Ramos (cell line): Measurements from ENCODE around the gene SH3GL1.

Experiments used
- in situ Hi-C: fragments of 300-500 bp; cut with MboI; formaldehyde crosslinking; loops from one replicate; pipeline ENCODE4 v1.14.3; 2022; ENCODE audit warnings: low sequenced_read_pairs; ENCODE audit not compliant: unreplicated experiment

The SH3GL1 gene

DNA sequence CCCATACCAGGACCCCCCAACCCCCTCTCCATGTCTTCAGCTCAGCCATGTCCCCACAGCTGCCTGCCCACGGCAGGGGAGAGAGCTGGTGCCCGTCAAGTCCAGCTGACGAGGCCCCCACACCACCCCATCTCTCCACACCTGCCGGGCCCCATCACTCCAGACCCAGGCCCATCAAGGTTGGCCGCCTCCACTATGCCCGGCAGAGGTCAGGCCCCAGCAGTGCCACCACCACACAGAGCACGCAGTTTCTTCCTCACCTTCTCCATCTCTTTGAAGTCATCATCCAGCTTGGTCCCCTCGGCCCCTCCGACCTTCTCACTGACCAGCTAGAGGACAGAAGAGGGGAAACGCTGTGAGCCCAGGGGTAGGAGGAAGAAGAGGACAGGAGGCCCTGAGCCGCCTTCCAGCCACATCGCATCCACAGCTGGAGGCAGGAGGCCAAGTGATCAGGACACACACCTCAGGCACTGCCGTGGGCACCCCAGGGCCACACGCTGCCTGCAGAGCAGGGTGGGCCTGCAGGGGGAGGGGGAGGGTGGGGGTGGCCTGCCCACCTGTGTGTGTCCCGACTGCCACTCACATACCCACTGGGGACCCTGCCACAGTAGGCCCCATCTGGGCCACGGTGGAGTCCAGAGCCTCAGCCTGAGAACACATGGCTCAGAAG is 33.5 kb downstream of the SH3GL1 start:
- in situ Hi-C loops, result no loop called here

- in situ Hi-C loops, result no loop called here
Measured at GRCh38 chr19:4365791-4366665, 34.3 kb downstream of the SH3GL1 start.

- in situ Hi-C loops, result no loop called here
Measured at GRCh38 chr19:4365341-4365740, 35.0 kb downstream of the SH3GL1 start.

DNA sequence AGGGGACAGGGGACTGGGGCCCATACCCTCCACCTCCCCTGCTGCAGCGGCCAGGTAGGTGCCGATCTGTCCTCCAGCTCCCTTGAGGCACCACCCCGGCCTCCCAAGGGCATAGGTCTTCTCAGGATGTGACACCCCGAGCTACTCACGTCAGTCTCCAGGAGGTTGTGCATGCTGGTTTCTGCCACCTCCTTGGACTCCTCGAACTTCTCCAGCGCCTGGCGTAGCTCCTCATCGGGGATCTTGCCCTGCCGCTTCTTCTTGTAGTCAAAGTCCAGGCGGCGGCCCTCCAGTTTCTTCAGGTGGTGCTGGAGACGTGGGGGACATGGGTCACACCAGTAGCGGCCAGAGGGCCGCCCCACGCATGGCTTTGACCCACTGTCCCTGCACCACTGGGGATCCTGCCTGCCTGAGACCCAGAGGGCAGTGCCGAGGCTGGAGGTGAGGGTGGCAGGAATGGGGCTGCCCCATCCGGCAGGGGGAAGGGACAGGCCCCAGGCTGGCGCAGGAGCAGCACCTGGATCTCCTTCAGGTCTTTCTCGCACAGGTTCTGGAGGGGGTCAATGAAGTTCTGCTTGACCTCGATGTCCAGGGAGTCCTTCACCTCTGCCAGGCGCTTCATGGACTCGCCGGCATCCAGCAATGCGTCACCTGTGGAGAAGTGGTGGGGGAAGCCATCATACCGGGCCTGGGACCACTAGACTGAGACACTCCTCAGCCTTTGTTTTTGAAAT is 36.6 kb downstream of the SH3GL1 start:
- in situ Hi-C loops, result no loop called here

DNA sequence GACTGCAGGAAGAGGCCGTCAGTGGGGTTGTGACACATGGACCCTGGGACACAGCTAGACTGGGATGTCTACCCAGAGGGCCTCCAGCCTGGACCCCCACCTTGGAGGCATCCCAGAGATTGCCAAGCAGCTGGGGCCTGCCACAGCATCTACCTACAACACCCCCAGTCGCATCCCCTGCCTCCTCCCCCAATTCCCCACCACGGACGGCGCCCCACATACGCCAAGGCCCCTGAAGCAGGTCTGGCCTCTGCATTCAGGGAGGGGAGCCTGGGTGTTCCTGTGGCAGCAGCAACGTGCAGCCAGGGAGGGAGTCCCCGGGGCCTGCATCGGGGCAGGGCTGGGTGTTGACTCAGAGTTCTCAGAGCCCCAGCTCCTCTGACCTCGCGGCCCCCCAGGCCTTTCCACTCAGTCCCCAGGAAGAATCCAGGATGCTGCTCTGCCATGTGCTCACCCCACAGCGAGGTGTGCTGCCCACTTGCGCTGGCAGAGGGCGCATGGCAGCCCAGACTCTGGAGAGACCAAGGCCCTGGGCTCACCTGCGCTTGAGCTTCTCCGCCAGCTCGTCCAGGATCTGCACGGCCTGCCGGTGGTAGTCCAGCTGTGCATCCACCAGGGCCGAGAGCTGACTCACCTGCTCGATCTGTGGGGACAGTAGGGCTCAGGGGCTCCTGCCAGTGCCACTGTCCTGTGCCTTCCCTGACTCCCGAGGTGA is 37.4 kb downstream of the SH3GL1 start:
- in situ Hi-C loops, result no loop called here

- in situ Hi-C loops, result no loop called here
Measured at GRCh38 chr19:4362101-4362828, 38.1 kb downstream of the SH3GL1 start.

DNA sequence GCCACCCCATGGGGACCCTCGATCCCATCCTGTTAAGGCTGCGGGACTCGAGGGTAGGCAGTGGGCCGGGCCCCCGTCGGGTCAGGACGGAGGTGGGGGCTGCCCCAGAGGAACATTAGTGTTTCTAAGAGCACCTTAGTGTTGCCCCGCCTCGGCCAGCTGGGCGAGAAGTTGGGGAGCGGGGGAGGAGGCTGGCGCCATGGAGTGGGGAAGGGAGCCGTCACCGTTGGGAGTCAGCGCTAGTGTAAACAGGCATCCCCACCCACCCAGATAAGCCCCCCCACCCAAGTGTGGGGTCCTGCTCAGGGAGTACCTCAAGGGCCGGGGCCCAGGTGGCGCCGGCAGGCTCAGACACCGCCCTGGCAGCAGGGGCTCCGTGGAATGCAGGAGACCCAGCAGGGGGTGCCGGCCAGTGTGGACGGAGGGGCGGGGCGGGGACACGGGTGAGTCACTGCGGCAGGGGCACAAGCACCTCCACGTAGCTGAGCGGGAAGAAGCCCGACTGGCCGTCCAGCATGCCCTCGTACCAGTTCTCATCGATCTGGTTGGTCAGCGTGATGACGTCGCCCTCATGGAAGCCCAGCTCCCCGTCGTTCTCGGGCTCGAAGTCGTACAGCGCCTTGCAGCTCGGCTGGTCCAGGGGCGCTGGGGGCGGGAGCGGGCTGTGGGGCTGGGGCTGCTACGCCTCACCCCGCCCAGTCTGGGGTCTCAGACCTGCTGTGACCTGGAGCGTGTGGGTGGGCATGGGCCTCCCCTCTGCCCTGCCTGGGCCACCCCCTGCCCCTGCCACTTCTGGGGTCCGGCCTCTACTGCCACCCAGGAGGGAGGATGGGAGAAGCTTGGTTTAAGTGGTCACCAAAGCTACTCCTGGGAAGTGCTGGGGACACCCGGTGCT is 38.9 kb downstream of the SH3GL1 start:
- in situ Hi-C loops, result no loop called here

GRCh38 chr19:4360641-4361151 is 39.7 kb downstream of the SH3GL1 start:
- in situ Hi-C loops, result no loop called here

DNA sequence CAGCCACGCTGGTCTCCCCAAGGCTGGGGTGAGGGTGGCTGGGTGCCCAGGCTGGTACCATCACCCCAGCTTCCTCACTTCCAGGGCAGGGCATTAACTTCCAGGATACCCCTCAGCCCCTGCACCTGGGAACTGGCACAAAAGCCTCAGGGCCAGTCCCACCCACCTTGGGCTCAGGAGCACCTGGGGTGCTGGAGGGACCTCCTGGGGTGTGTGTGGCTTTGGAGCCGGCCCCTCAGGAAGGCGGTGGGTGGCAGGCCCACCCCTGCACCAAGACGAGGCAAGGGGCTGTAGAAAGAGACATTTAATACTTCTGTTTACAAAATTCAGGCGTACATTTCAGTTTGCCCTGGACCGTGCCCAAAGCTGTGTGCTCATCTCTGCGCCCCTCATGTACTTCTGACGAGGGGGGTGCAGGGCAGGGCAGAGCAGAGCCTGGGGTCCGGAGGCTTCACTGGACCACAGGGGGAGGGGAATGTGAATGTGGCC is 40.2 kb downstream of the SH3GL1 start:
- in situ Hi-C loops, result no loop called here

- in situ Hi-C loops, result no loop called here
Measured at GRCh38 chr19:4359627-4360000, 40.7 kb downstream of the SH3GL1 start.

GRCh38 chr19:4358709-4359626 is 41.4 kb downstream of the SH3GL1 start:
- in situ Hi-C loops, result no loop called here

- in situ Hi-C loops, result no loop called here
Measured at GRCh38 chr19:4357921-4358326, 42.4 kb downstream of the SH3GL1 start.

GRCh38 chr19:4357095-4357797 is 43.1 kb downstream of the SH3GL1 start:
- in situ Hi-C loops, result no loop called here

DNA sequence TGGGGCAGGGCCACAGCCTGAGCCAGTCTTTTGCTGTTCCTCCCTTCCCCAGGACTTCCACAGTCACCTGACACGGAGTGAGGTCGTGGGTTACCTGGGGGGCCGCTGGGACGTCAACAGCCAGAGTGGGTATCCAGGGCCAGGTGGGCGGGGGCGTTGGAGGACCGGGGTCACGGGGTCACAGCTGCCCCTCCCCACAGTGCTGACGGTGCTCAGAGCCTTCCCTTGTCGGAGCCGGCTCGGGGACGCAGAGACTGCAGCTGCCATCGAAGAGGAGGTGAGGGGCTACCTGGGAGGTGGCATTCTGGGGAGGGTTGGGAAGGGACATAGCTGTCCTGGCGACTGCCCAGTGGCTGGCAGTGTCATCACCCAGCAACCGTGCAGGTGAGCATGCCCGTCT is 45.5 kb downstream of the SH3GL1 start:
- in situ Hi-C loops, result no loop called here

GRCh38 chr19:4354282-4354681 is 46.1 kb downstream of the SH3GL1 start:
- in situ Hi-C loops, result no loop called here

DNA sequence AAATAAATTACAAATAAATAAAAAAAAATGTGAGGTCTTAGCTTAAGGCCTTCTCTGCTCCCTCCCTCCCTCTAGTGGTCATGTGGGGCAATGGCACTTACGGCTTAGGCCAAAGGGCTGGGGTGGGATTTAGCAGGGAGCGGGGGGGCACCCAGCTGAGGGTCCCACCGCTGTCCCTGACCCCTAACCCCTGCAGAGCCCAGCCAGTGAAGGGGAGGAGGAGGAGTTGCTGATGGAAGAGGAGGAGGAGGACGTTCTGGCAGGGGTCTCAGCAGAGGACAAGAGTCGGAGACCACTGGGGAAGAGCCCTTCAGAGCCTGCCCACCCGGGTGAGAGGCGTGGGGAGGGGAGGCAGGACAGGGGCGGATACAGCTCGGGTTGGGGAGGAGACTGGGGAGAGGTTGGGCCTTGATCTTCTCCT is 47.6 kb downstream of the SH3GL1 start:
- in situ Hi-C loops, result no loop called here

GRCh38 chr19:4350726-4351125 is 49.6 kb downstream of the SH3GL1 start:
- in situ Hi-C loops, result no loop called here
